ENCODE data around the gene GDPD1. TPM values are rescaled to one million over a fixed set of nuclear protein-coding genes. Genes with fewer than 3 reads are reported as not detected.

GDPD1 gene
- polyA plus RNA-seq, 1 donor, result 2.0 TPM

Other genes with a start within 250 kb of the GDPD1 start
- gene TRIM37, start 113.6 kb upstream of the GDPD1 start, polyA plus RNA-seq (ENCODE audit: insufficient read length), result 13.7 TPM
- gene SKA2, start 65.3 kb upstream of the GDPD1 start, polyA plus RNA-seq (ENCODE audit: insufficient read length), result 31.1 TPM
- gene PRR11, start 64.8 kb upstream of the GDPD1 start, polyA plus RNA-seq (ENCODE audit: insufficient read length), result 9.7 TPM
- 13.0 TPM for gene SMG8, start 10.5 kb upstream of the GDPD1 start, polyA plus RNA-seq (ENCODE audit: insufficient read length)
- gene YPEL2, start 111.1 kb downstream of the GDPD1 start, polyA plus RNA-seq (ENCODE audit: insufficient read length), result 16.0 TPM

Data from forelimb muscle (tissue), 1 donor.